Ishikawa (cell line): ENCODE measurements around the gene ZNF225.

ENCODE experiments used
- CEBPB ChIP-seq: IDR thresholded peaks from 2 replicates; pipeline ENCODE4 v1.6.1; 2012
- CREB1 ChIP-seq: IDR thresholded peaks from 2 replicates; pipeline ENCODE4 v1.6.1; 2012; ENCODE audit warnings: low read depth
- EGR1 ChIP-seq: IDR thresholded peaks from 2 replicates; pipeline ENCODE4 v1.6.1; 2012
- EP300 ChIP-seq: IDR thresholded peaks from 2 replicates; pipeline ENCODE4 v1.6.1; 2012; ENCODE audit warnings: borderline replicate concordance
- FOXM1 ChIP-seq: IDR thresholded peaks from 2 replicates; pipeline ENCODE4 v1.6.1; 2012; ENCODE audit warnings: low read depth, borderline replicate concordance
- NFIC ChIP-seq: IDR thresholded peaks from 2 replicates; pipeline ENCODE4 v1.6.1; 2012
- RAD21 ChIP-seq: IDR thresholded peaks from 2 replicates; pipeline ENCODE4 v1.6.1; 2012; ENCODE audit warnings: low read depth
- REST ChIP-seq: IDR thresholded peaks from 2 replicates; pipeline ENCODE4 v1.6.1; 2012; ENCODE audit warnings: low read depth, mild to moderate bottlenecking
- TAF1 ChIP-seq: IDR thresholded peaks from 2 replicates; pipeline ENCODE4 v1.6.1; 2012; ENCODE audit warnings: low read depth, mild to moderate bottlenecking
- TCF12 ChIP-seq: IDR thresholded peaks from 2 replicates; pipeline ENCODE4 v1.6.1; 2012; ENCODE audit warnings: low read depth
- TEAD4 ChIP-seq: IDR thresholded peaks from 2 replicates; pipeline ENCODE4 v1.6.1; 2012
- YY1 ChIP-seq: IDR thresholded peaks from 2 replicates; pipeline ENCODE4 v1.6.1; 2012; ENCODE audit warnings: low read depth
- ZBTB7A ChIP-seq: IDR thresholded peaks from 2 replicates; pipeline ENCODE4 v1.6.1; 2012; ENCODE audit warnings: low read depth
- TF ChIP-seq, protein P1 (sequence below): IDR thresholded peaks from 2 replicates; pipeline ENCODE4 v1.6.1; 2012
- TF ChIP-seq, protein P2 (sequence below): IDR thresholded peaks from 2 replicates; pipeline ENCODE4 v1.6.1; 2012

The ZNF225 gene

GRCh38 chr19:44093931-44094765 lies 19.1 kb upstream of the ZNF225 start, which contains the start of gene ZNF224:
ZNF224 (plus strand) TSS chr19:44094361; CDS start chr19:44097874, 3,513 bp downstream.
- TF ChIP-seq TEAD4 = peak; percentile 35; the same call in 1 of the 2 replicates
- no peak for TF ChIP-seq CEBPB
- peak; percentile 22; the same call in 1 of the 2 replicates for TF ChIP-seq TAF1
- peak; percentile 51 for TF ChIP-seq TCF12
- no peak for TF ChIP-seq FOXM1
- TF ChIP-seq ZBTB7A = no peak
- no peak for TF ChIP-seq EGR1
- TF ChIP-seq CREB1 = peak; percentile 37; the same call in 1 of the 2 replicates
- TF ChIP-seq YY1 = peak; percentile 68

- TF ChIP-seq, protein P1, sequence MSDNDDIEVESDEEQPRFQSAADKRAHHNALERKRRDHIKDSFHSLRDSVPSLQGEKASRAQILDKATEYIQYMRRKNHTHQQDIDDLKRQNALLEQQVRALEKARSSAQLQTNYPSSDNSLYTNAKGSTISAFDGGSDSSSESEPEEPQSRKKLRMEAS = no peak
- TF ChIP-seq NFIC (no peak), CEBPB (no peak)
Observed at GRCh38 chr19:44107751-44108150, 5.4 kb upstream of the ZNF225 start.

- TF ChIP-seq, protein P2, sequence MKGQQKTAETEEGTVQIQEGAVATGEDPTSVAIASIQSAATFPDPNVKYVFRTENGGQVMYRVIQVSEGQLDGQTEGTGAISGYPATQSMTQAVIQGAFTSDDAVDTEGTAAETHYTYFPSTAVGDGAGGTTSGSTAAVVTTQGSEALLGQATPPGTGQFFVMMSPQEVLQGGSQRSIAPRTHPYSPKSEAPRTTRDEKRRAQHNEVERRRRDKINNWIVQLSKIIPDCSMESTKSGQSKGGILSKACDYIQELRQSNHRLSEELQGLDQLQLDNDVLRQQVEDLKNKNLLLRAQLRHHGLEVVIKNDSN = no peak
- TF ChIP-seq TAF1 (no peak), TCF12 (no peak)
Observed at GRCh38 chr19:44109458-44109857, 3.7 kb upstream of the ZNF225 start.

- TF ChIP-seq TAF1 (no peak), ZBTB7A (no peak), CREB1 (no peak), RAD21 (no peak), EGR1 (no peak), FOXM1 (no peak), EP300 (no peak), CEBPB (no peak), YY1 (no peak)
- TF ChIP-seq, protein P1 = no peak
- TF ChIP-seq, protein P2 = no peak
Observed at GRCh38 chr19:44111910-44112463, 1.2 kb upstream of the ZNF225 start.

GRCh38 chr19:44112802-44113137 lies 429 bp upstream of the ZNF225 start:
- TF ChIP-seq NFIC = no peak
- TF ChIP-seq RAD21 = no peak
- peak; percentile 8; the same call in 1 of the 2 replicates for TF ChIP-seq FOXM1
- no peak for TF ChIP-seq TEAD4
- TF ChIP-seq EP300 = no peak

DNA sequence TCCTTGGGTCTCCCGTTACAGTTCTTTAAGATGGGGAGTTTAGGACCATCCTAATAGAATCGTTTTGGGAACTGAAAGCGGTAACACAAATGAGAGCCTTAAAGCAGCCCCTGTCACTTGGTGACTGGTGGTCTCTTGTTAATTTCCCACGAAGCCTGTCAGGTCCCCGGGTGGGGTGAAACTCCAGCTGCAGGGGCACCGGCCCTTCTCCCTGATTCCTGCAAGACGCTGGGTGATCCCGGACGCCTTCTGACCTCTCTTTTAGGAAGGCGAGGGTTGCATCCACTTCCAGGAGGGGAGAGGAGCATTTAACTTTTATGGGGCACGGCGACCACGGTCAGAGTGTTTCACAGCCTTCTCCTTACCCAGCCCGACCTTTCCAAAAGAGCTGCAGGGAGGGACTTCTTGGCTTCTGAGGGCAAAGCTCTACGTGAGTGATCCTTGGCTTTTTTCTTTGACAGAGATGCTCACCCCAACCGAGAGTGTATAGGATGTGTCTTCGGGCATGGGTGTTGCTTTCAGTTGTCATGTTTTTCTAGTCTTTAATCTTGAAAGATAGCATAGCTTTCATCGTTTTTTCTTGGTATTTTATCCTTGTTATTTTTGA lies 688 bp downstream of the ZNF225 start:
- no peak for TF ChIP-seq TEAD4
- TF ChIP-seq, protein P1 = no peak
- TF ChIP-seq CREB1 = no peak
- no peak for TF ChIP-seq REST
- TF ChIP-seq FOXM1 = no peak
- TF ChIP-seq CEBPB = no peak
- no peak for TF ChIP-seq RAD21
- TF ChIP-seq, protein P2 = no peak
- TF ChIP-seq EGR1 = no peak
- TF ChIP-seq YY1 = no peak
- TF ChIP-seq TCF12 = no peak
- TF ChIP-seq ZBTB7A = no peak
- TF ChIP-seq TAF1 = no peak

- no peak for TF ChIP-seq TEAD4
- TF ChIP-seq EGR1 = no peak
- TF ChIP-seq NFIC = no peak
- TF ChIP-seq TCF12 = no peak
- no peak for TF ChIP-seq ZBTB7A
- TF ChIP-seq TAF1 = no peak
Observed at GRCh38 chr19:44131955-44132354, 18.8 kb downstream of the ZNF225 start.
